Activated CD8-positive, alpha-beta memory T cell treated with anti-CD3 and anti-CD28 coated beads, Interleukin-2, amount 10 ng/mL, durations not matched to agents 7 days and 5 days (primary cell): ENCODE measurements around the gene EFNB1. TPM values are rescaled to one million over a fixed set of nuclear protein-coding genes. Genes with fewer than 3 reads are reported as not detected.

Experiments
- total RNA-seq, 2 experiments: library from RNA; stranded (reverse); gene quantifications; one replicate each; pipeline ENCODE4 v1.2.3, GENCODE V29; 2021

The EFNB1 gene
- total RNA-seq, 2 experiments from 2014 or later, result 4.2 to 4.3 TPM

Other genes starting within 250 kb of the EFNB1 start
- gene STARD8, start 181.4 kb upstream of the EFNB1 start, total RNA-seq, result 1 to 10 TPM in 1 of 2 experiments, under 1 TPM in 1; 0.64 to 2.3 TPM